Epithelial cell of prostate (primary cell): ENCODE data around the gene APP.
A peak's percentile ranks its signal among the peaks of the same experiment; 100 is the strongest.

ENCODE experiments used
- DNase-seq: peaks from one replicate; pipeline ENCODE4 v3.0.0-alpha.2; 2011; ENCODE audit warnings: low read depth, low spot score
- H3K27ac ChIP-seq: fragments of 450-650 bp; 2 replicates; pipeline ENCODE4 v1.5.1; 2017; ENCODE audit warnings: mild to moderate bottlenecking

APP gene

GRCh38 chr21:26167593-26167992, 3.0 kb downstream of the APP start:
- no peak for DNase-seq
- H3K27ac ChIP-seq, result peak overlapping the region; percentile 73

- no peak for DNase-seq
- peak overlapping the region; percentile 73 for H3K27ac ChIP-seq
Observed at GRCh38 chr21:26165331-26165730, 5.2 kb downstream of the APP start.

DNA sequence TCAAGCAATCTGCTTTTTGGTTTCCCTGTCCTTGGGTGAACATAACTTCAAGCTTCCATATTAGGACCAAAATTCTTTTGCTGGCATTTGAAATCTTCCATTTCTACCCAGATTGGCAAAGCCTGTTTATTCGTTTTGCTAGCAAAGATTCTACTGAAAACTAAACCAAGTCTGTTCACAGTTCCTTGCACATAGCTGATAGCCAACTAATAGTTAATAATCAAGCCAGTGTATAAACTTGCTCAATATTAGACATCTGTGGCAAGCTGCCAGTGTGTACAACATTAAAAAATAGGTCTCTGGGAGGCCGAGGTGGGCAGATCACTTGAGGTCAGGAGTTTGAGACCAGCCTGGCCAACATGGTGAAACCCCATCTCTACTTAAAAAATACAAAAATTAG, 6.3 kb downstream of the APP start:
- H3K27ac ChIP-seq, result no peak overlapping the region
- DNase-seq, result no peak

DNA sequence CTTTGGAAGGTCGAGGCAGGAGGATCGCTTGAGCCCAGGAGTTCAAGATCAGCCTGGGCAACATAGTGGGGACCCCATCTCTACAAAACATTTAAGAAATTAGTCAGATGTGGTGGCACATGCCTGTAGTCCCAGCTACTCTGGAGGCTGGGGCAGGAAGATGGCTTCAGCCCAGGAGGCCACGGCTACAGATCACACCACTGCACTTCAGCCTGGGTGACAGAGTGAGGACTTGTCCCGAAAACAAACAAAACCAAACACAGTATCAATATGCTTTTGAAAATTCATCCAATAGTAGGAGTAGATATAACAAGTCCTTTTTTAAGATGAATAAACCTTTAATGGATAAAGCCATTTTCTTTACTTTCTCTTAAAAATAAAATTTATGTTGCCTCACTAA, 8.5 kb downstream of the APP start:
- no peak overlapping the region for H3K27ac ChIP-seq
- no peak for DNase-seq

- no peak for DNase-seq
- peak overlapping the region; percentile 2 for H3K27ac ChIP-seq
Observed at GRCh38 chr21:26159869-26160268, 10.7 kb downstream of the APP start.

- H3K27ac ChIP-seq, result peak overlapping the region; percentile 40
- DNase-seq, result no peak
Observed at GRCh38 chr21:26157801-26158200, 12.8 kb downstream of the APP start.

GRCh38 chr21:26154753-26155152, 15.8 kb downstream of the APP start:
- DNase-seq, result no peak
- H3K27ac ChIP-seq, result no peak overlapping the region

- no peak for DNase-seq
- H3K27ac ChIP-seq, result no peak overlapping the region
Observed at GRCh38 chr21:26153758-26154157, 16.8 kb downstream of the APP start.

DNA sequence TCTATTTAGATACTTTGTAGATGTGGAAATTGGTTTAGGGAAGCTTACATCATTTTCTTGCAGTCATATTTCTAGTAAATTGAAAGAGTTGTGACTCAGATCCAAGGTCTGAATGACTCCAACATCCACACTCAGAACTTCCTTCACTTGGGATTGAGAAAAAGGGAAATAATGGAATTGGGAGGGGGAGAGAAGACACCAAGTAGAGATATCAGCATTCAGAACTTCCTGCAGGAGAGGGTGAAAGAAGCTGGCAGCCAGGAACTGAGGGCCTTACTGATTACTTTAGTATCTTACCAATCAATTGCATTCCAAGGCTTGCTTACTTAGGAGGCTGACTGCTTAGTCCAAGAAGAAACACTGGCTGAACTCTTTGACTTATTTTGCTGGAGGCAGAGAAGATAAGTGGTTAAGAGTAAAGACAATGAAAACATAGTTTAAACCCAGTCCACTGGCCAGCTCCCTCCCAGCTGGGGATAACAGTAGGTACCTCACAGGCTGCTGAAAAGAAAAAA, 21.7 kb downstream of the APP start:
- peak overlapping the region; percentile 83 for H3K27ac ChIP-seq
- no peak for DNase-seq

- H3K27ac ChIP-seq, result peak overlapping the region; percentile 83
- DNase-seq, result no peak
Observed at GRCh38 chr21:26148071-26148839, 22.3 kb downstream of the APP start.

GRCh38 chr21:26147535-26147934, 23.0 kb downstream of the APP start:
- no peak for DNase-seq
- peak overlapping the region; percentile 83 for H3K27ac ChIP-seq

DNA sequence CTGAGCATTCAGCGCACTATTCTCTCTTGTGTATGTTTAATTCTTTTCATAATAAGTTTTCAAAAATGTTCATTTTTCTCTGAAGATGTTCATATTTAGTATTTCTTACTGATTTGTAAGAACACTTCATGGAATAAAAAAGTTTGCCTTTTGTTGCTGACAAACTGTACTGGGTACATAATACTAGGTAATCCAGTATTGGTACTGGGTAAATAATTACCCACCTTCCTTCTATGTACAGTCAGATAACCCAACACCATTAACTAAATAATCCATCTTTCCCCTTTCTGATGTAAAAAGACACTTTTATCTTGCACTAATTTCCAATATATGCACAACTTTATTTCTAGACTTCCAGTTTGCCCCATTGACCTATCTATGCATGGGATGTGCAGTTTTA, 23.9 kb downstream of the APP start:
- H3K27ac ChIP-seq, result no peak overlapping the region
- DNase-seq, result no peak

DNA sequence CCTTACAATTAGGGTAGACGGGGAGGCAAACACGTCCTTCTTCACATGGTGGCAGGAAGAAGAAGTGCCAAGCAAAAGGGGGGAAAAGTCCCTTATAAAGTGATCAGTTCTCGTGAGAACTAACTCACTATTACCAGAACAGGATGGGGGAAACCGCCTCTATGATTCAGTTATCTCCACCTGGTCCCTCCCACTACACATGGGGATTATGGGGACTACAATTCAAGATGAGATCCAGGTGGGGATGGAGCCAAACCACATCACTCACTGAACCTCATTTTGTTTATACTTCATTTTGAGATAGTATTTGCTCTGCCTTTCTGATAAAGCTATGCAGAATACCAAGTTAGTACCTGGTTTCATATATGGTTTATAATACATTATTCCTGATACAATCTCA, 26.5 kb downstream of the APP start:
- no peak for DNase-seq
- no peak overlapping the region for H3K27ac ChIP-seq

DNA sequence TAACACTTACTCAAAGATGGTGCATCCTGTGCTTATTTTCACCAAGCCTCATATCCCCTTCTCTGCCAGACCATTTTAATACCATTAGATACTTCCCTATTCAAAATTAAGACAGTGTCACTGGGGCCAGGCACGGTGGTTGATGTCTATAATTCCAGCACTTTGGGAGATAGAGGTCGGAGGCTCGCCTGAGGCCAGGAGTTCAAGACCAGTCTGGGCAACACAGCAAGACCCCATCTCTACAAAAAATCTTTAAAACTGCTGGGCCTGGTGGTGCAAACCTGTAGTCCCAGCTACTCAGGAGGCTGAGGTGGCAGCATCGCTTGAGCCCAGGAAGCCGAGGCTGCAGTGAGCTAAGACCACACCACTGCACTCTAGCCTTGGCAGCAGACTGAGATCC, 28.2 kb downstream of the APP start:
- no peak overlapping the region for H3K27ac ChIP-seq
- no peak for DNase-seq

- no peak for DNase-seq
- H3K27ac ChIP-seq, result peak overlapping the region; percentile 65
Observed at GRCh38 chr21:26140926-26141325, 29.6 kb downstream of the APP start.

DNA sequence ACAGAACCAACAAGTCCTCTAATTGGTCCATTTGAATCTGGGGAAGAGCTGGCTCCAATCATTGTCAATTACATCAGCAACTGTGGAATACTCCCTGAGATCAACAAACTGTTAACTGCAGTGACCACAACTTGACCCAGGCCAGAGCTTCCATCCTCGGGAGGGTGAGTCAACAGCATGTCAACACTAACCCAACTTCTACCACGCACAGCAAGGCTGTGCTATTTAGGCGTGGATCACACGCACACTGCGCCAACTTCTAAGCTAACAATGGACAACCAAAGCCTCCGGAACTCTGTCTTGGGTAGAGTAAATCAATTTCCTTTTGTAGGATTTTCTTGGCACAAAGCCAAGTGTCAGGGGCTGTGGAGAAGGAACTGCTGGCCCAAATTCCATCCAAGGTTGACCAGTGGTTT, 30.4 kb downstream of the APP start:
- H3K27ac ChIP-seq, result peak overlapping the region; percentile 65
- peak; percentile 84 for DNase-seq

- DNase-seq, result no peak
- H3K27ac ChIP-seq, result peak overlapping the region; percentile 65
Observed at GRCh38 chr21:26138615-26139257, 31.8 kb downstream of the APP start.

- peak overlapping the region; percentile 65 for H3K27ac ChIP-seq
- DNase-seq, result no peak
Observed at GRCh38 chr21:26137379-26138060, 33.0 kb downstream of the APP start.

GRCh38 chr21:26136671-26137070, 33.9 kb downstream of the APP start:
- H3K27ac ChIP-seq, result no peak overlapping the region
- no peak for DNase-seq

GRCh38 chr21:26135520-26135919, 35.0 kb downstream of the APP start:
- H3K27ac ChIP-seq, result no peak overlapping the region
- DNase-seq, result no peak

DNA sequence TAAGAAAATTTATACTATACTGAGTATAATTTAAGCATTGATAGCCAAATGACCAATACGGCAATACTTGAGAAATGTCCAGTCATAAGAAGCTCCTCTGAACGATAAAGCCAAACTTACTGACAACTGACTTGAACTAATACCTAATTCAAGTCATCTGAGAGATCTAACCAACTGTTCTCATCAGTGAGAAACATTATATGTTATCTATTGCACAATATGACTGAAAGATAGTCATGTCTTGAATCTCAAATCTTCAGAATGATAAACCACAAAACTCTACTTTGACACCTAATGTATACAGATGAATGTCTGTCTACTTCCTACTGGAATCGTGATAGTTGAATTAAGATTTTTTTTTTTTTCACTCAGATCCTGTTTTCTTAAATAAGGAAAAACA, 39.0 kb downstream of the APP start:
- no peak for DNase-seq
- H3K27ac ChIP-seq, result no peak overlapping the region
